HEK293 (cell line): ENCODE results near the gene NR3C1.

Experiments used
- CTCF ChIA-PET: fragments of 350-600 bp; formaldehyde crosslinking; extraction: SDS; loops from one replicate; lab custom pipeline; 2021; ENCODE audit warnings: antibody characterized with exemption; lab: Yijun Ruan, JAX
- POLR2A ChIA-PET: fragments of 300-600 bp; formaldehyde crosslinking; extraction: SDS; loops from one replicate; lab custom pipeline; 2020; ENCODE audit warnings: antibody characterized with exemption, inconsistent platforms; lab: Yijun Ruan, JAX
- H3K27ac ChIP-seq: fragments of 200-500 bp; sonication (Bioruptor generic); 2 replicates; pipeline ENCODE4 v1.5.1; 2014; ENCODE audit warnings: low read depth, low read length, control low read depth, inconsistent platforms; ENCODE audit errors: extremely low read depth
- H3K36me3 ChIP-seq, 2 experiments: fragments of 200-500 bp in 1 of 2; sonication (Bioruptor generic) in 1 of 2; 1 replicate in 1 of 2; 2 replicates in 1 of 2; pipeline ENCODE4 v1.5.1; 2014 to 2017; ENCODE audit warnings: inconsistent platforms in 2 of 2, low read length in 2 of 2; ENCODE audit not compliant: control insufficient read depth in 2 of 2, insufficient read depth in 1 of 2
- H3K4me1 ChIP-seq: fragments of 200-500 bp; sonication (Bioruptor generic); 2 replicates; pipeline ENCODE4 v1.5.1; 2014; ENCODE audit warnings: mild to moderate bottlenecking, low read length, inconsistent platforms; ENCODE audit not compliant: control insufficient read depth, insufficient read depth
- H3K4me3 ChIP-seq: 2 replicates; pipeline ENCODE4 v1.5.1; 2011; ENCODE audit warnings: low read depth, mild to moderate bottlenecking, control low read depth, low read length, moderate library complexity
- H3K9me3 ChIP-seq: fragments of 200-500 bp; sonication (Bioruptor generic); 2 replicates; pipeline ENCODE4 v1.5.1; 2014; ENCODE audit warnings: low read depth, low read length, inconsistent platforms; ENCODE audit not compliant: control insufficient read depth, insufficient read depth
- FEZF1 ChIP-seq: fragments of 450-650 bp; formaldehyde crosslinking; IDR thresholded peaks from 2 replicates; pipeline ENCODE4 v1.5.1; 2016; ENCODE audit warnings: missing biosample characterization, missing genetic modification characterization
- GLIS1 ChIP-seq: fragments of 450-650 bp; formaldehyde crosslinking; IDR thresholded peaks from 2 replicates; pipeline ENCODE4 v1.5.1; 2016; ENCODE audit warnings: missing biosample characterization, missing genetic modification characterization
- HOXA7 ChIP-seq: sonication (generic); formaldehyde crosslinking; IDR thresholded peaks from 2 replicates; pipeline ENCODE4 v1.8.1; 2022; ENCODE audit warnings: missing genetic modification reagents, borderline replicate concordance
- KLF17 ChIP-seq: fragments of 450-650 bp; formaldehyde crosslinking; IDR thresholded peaks from 2 replicates; pipeline ENCODE4 v1.5.1; 2016; ENCODE audit warnings: missing biosample characterization, missing genetic modification characterization
- KLF9 ChIP-seq: fragments of 450-650 bp; formaldehyde crosslinking; IDR thresholded peaks from 2 replicates; pipeline ENCODE4 v1.5.1; 2016; ENCODE audit warnings: missing biosample characterization, missing genetic modification characterization, low read depth
- OSR2 ChIP-seq: fragments of 450-650 bp; formaldehyde crosslinking; IDR thresholded peaks from 2 replicates; pipeline ENCODE4 v1.5.1; 2016; ENCODE audit warnings: missing biosample characterization, missing genetic modification characterization
- PRDM4 ChIP-seq: fragments of 450-650 bp; formaldehyde crosslinking; IDR thresholded peaks from 2 replicates; pipeline ENCODE4 v1.5.1; 2017; ENCODE audit warnings: missing biosample characterization, missing genetic modification characterization
- SCRT2 ChIP-seq: fragments of 450-650 bp; formaldehyde crosslinking; IDR thresholded peaks from 2 replicates; pipeline ENCODE4 v1.5.1; 2016; ENCODE audit warnings: missing biosample characterization, missing genetic modification characterization
- TCF7L2 ChIP-seq: IDR thresholded peaks from 2 replicates; pipeline ENCODE4 v1.6.1; 2011; ENCODE audit warnings: low read depth, mild to moderate bottlenecking, inconsistent platforms, low read length, moderate library complexity, borderline replicate concordance
- YY1 ChIP-seq: fragments of 450-650 bp; formaldehyde crosslinking; IDR thresholded peaks from 2 replicates; pipeline ENCODE4 v1.5.1; 2018; ENCODE audit warnings: missing biosample characterization, missing genetic modification characterization
- ZNF155 ChIP-seq: fragments of 450-650 bp; formaldehyde crosslinking; IDR thresholded peaks from 2 replicates; pipeline ENCODE4 v1.5.1; 2016; ENCODE audit warnings: missing biosample characterization, missing genetic modification characterization
- ZNF157 ChIP-seq: fragments of 450-650 bp; formaldehyde crosslinking; IDR thresholded peaks from 2 replicates; pipeline ENCODE4 v1.5.1; 2016; ENCODE audit warnings: missing biosample characterization, missing genetic modification characterization
- ZNF174 ChIP-seq: fragments of 450-650 bp; formaldehyde crosslinking; IDR thresholded peaks from 2 replicates; pipeline ENCODE4 v1.5.0; 2017; ENCODE audit warnings: missing biosample characterization, mild to moderate bottlenecking, missing genetic modification characterization
- ZNF2 ChIP-seq: fragments of 450-650 bp; formaldehyde crosslinking; IDR thresholded peaks from 2 replicates; pipeline ENCODE4 v1.5.1; 2016; ENCODE audit warnings: missing biosample characterization, missing genetic modification characterization
- ZNF302 ChIP-seq: fragments of 450-650 bp; formaldehyde crosslinking; IDR thresholded peaks from 2 replicates; pipeline ENCODE4 v1.5.1; 2016; ENCODE audit warnings: missing biosample characterization, missing genetic modification characterization, low read depth
- ZNF311 ChIP-seq: fragments of 450-650 bp; formaldehyde crosslinking; IDR thresholded peaks from 2 replicates; pipeline ENCODE4 v1.5.1; 2017; ENCODE audit warnings: missing biosample characterization, missing genetic modification characterization, borderline replicate concordance
- ZNF335 ChIP-seq: fragments of 450-650 bp; formaldehyde crosslinking; conservative IDR thresholded peaks from 2 replicates; pipeline ENCODE4 v1.5.1; 2016; ENCODE audit warnings: missing biosample characterization, missing genetic modification characterization
- ZNF350 ChIP-seq: fragments of 450-650 bp; formaldehyde crosslinking; IDR thresholded peaks from 2 replicates; pipeline ENCODE4 v1.5.0; 2017; ENCODE audit warnings: missing biosample characterization, mild to moderate bottlenecking, missing genetic modification characterization
- ZNF354C ChIP-seq: fragments of 450-650 bp; formaldehyde crosslinking; IDR thresholded peaks from 2 replicates; pipeline ENCODE4 v1.5.1; 2016; ENCODE audit warnings: missing biosample characterization, missing genetic modification characterization, low read depth, borderline replicate concordance
- ZNF394 ChIP-seq: fragments of 450-650 bp; formaldehyde crosslinking; IDR thresholded peaks from 2 replicates; pipeline ENCODE4 v1.5.1; 2016; ENCODE audit warnings: missing biosample characterization, missing genetic modification characterization, mild to moderate bottlenecking, moderate library complexity, borderline replicate concordance
- ZNF544 ChIP-seq: fragments of 450-650 bp; formaldehyde crosslinking; IDR thresholded peaks from 2 replicates; pipeline ENCODE4 v1.5.0; 2017; ENCODE audit warnings: missing biosample characterization, missing genetic modification characterization
- ZNF596 ChIP-seq: fragments of 450-650 bp; IDR thresholded peaks from 2 replicates; pipeline ENCODE4 v1.5.0; 2018; ENCODE audit warnings: missing biosample characterization, mild to moderate bottlenecking, missing genetic modification characterization, moderate library complexity
- ZNF654 ChIP-seq: fragments of 450-650 bp; formaldehyde crosslinking; IDR thresholded peaks from 2 replicates; pipeline ENCODE4 v1.5.1; 2016; ENCODE audit warnings: low read depth, missing biosample characterization, missing genetic modification characterization
- ZNF677 ChIP-seq: fragments of 450-650 bp; IDR thresholded peaks from 2 replicates; pipeline ENCODE4 v1.5.0; 2018; ENCODE audit warnings: missing biosample characterization, mild to moderate bottlenecking, missing genetic modification characterization, moderate library complexity
- ZNF692 ChIP-seq: fragments of 450-650 bp; formaldehyde crosslinking; IDR thresholded peaks from 2 replicates; pipeline ENCODE4 v1.5.1; 2016; ENCODE audit warnings: missing biosample characterization, missing genetic modification characterization
- TF ChIP-seq, protein P1 (sequence below): fragments of 450-650 bp; formaldehyde crosslinking; IDR thresholded peaks from 2 replicates; pipeline ENCODE4 v1.5.1; 2016; ENCODE audit warnings: missing biosample characterization, missing genetic modification characterization
- TF ChIP-seq, protein P2 (sequence below): fragments of 450-650 bp; formaldehyde crosslinking; IDR thresholded peaks from 2 replicates; pipeline ENCODE4 v1.5.1; 2016; ENCODE audit warnings: missing biosample characterization, missing genetic modification characterization
- TF ChIP-seq, protein P3 (sequence below): fragments of 450-650 bp; formaldehyde crosslinking; IDR thresholded peaks from 2 replicates; pipeline ENCODE4 v1.5.1; 2017; ENCODE audit warnings: missing biosample characterization, missing genetic modification characterization

NR3C1 gene

DNA sequence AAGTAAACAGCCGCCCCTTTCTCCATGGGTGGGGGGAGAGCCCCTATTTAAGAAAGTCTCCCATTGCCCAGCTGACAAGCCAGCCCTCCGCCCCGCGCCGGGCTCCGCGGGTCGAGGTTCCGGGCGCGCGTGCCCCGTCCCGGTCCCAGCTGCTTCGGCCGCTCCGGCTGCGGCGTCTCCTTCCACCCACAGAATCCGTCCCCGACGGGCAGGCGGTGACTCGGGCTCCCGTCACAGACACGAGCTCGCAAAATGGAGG is 223 bp downstream of the NR3C1 start (continued):
- TF ChIP-seq YY1 (0 out of 2 replicates have a peak, but pooled peaks have one; percentile 41), SCRT2 (tag by site-specific recombination) (0 out of 2 replicates have a peak, but pooled peaks have one; percentile 17), KLF17 (tag by site-specific recombination) (0 out of 2 replicates have a peak, but pooled peaks have one; percentile 15), ZNF596 (tag by site-specific recombination) (peak; percentile 16; the same call in 1 of the 2 replicates), ZNF394 (tag by site-specific recombination) (peak; percentile 17; the same call in 1 of the 2 replicates), ZNF654 (no peak), ZNF692 (0 out of 2 replicates have a peak, but pooled peaks have one; percentile 22)
- TF ChIP-seq, protein P1, sequence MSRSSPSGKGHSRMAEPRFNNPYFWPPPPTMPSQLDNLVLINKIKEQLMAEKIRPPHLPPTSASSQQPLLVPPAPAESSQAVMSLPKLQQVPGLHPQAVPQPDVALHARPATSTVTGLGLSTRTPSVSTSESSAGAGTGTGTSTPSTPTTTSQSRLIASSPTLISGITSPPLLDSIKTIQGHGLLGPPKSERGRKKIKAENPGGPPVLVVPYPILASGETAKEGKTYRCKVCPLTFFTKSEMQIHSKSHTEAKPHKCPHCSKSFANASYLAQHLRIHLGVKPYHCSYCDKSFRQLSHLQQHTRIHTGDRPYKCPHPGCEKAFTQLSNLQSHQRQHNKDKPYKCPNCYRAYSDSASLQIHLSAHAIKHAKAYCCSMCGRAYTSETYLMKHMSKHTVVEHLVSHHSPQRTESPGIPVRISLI (tag by site-specific recombination): peak; percentile 82
- TF ChIP-seq, protein P2, sequence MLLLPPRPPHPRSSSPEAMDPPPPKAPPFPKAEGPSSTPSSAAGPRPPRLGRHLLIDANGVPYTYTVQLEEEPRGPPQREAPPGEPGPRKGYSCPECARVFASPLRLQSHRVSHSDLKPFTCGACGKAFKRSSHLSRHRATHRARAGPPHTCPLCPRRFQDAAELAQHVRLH (tag by site-specific recombination): no peak

- 0 out of 2 replicates have a peak, but pooled peaks cover 5% of the 10 kb centered on the region for H3K4me1 ChIP-seq
- no peaks in the 10 kb centered on the region for H3K9me3 ChIP-seq
- H3K36me3 ChIP-seq: peaks cover 0 to 12% of the 10 kb centered on the region in 2 experiments; a peak in 1 of 3 replicates
- H3K4me3 ChIP-seq: peak overlapping the region; percentile 95
- ChIA-PET POLR2A (interaction anchor here (0.6 to 1.0 kb wide), 4 partner anchors 15 to 760 kb away, joined by 3 to 6 read pairs (median 4); no protein-coding TSS in a partner anchor), CTCF (interaction anchor here (0.6 to 1.3 kb wide), 9 partner anchors 104 to 564 kb away, joined by 3 to 4 read pairs (median 3); no protein-coding TSS in a partner anchor)
- peak overlapping the region; percentile 99 for H3K27ac ChIP-seq
- no peak for TF ChIP-seq OSR2 (tag by site-specific recombination)
- TF ChIP-seq ZNF677 (tag by site-specific recombination): no peak
- TF ChIP-seq KLF9: peak; percentile 70
- TF ChIP-seq HOXA7 (CRISPR knock-in tag): no peak
- TF ChIP-seq ZNF354C (tag by site-specific recombination): no peak
- no peak for TF ChIP-seq ZNF2 (tag by site-specific recombination)
- peak; percentile 14; the same call in 1 of the 2 replicates for TF ChIP-seq FEZF1 (tag by site-specific recombination)
- peak; percentile 73 for TF ChIP-seq ZNF335
- peak; percentile 82 for TF ChIP-seq GLIS1 (tag by site-specific recombination)
- no peak for TF ChIP-seq ZNF157 (tag by site-specific recombination)
- TF ChIP-seq TCF7L2: no peak
- no peak for TF ChIP-seq ZNF155
- TF ChIP-seq, protein P3, sequence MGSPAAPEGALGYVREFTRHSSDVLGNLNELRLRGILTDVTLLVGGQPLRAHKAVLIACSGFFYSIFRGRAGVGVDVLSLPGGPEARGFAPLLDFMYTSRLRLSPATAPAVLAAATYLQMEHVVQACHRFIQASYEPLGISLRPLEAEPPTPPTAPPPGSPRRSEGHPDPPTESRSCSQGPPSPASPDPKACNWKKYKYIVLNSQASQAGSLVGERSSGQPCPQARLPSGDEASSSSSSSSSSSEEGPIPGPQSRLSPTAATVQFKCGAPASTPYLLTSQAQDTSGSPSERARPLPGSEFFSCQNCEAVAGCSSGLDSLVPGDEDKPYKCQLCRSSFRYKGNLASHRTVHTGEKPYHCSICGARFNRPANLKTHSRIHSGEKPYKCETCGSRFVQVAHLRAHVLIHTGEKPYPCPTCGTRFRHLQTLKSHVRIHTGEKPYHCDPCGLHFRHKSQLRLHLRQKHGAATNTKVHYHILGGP (tag by site-specific recombination): no peak
- no peak for TF ChIP-seq ZNF350 (tag by site-specific recombination)
- no peak for TF ChIP-seq ZNF174 (tag by site-specific recombination)
- TF ChIP-seq ZNF311 (tag by site-specific recombination): no peak
- no peak for TF ChIP-seq PRDM4 (tag by site-specific recombination)
- TF ChIP-seq ZNF302: no peak
- TF ChIP-seq SCRT2 (tag by site-specific recombination): peak; percentile 94
- TF ChIP-seq ZNF544: no peak
Measured at GRCh38 chr5:143402553-143403333, 743 bp downstream of the NR3C1 start.
